ENCODE results near the gene SNAPC3. TPM values are rescaled to one million over a fixed set of nuclear protein-coding genes. Genes with fewer than 3 reads are reported as not detected.

The SNAPC3 gene
- total RNA-seq, 1 experiment from 2014 or later = 33.5 TPM

DNA sequence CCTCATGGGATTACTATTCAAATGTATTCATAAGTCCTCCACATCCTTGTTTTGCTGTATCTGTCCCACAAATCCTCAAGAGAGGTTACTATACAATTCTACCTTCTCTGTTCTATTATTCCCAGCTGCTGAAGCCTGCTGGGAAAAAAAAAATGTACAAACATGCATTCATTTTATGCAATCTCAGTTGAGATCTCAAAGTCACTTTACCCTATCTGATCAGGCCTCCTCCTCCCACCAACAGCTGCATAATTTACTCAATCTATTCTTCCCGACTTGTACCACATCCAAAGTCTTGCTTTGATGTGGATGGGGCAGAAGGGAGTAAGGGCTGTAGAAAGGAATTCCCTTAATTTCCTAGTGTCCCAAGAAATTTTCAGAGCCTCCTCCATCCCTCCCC lies 59.5 kb downstream of the SNAPC3 start:
- Mint-ChIP-seq H3K27ac (peak overlapping the region; percentile 17), H3K27me3 (ENCODE audit: low read depth) (no peaks in the 10 kb centered on the region), H3K36me3 (peaks cover 63% of the 10 kb centered on the region)

DNA sequence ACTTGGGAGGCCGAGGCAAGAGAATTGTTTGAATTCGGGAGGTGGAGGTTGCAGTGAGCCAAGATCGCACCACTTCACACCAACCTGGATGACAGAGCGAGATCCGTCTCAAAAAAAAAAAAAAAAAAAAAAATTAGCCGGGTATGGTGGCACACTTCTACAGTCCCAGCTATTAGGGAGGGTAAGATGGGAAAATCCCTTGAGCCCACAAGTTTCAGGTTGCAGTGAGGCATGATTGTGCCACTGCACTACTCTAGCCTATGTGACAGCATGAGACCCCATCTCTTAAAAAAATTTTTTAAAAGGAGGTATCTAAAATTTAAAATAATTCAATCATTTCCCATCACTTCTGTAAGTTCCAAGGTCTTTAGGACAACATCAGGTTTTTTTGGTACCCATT lies 62.1 kb downstream of the SNAPC3 start:
- ATAC-seq (no peak), DNase-seq (ENCODE audit: low spot score) (no peak)
- Mint-ChIP-seq H3K36me3 (peaks cover 70% of the 10 kb centered on the region), H3K27me3 (ENCODE audit: low read depth) (no peaks in the 10 kb centered on the region), H3K9me3 (no peaks in the 10 kb centered on the region), H3K27ac (no peak overlapping the region), H3K4me3 (no peak overlapping the region), H3K4me1 (peaks cover 9% of the 10 kb centered on the region)
- TF ChIP-seq ZNF425 (CRISPR knock-in tag; conservative IDR thresholded peaks at IDR 0.05) (no peak), TCF7 (CRISPR knock-in tag; IDR thresholded peaks at IDR 0.05; ENCODE audit: low read depth) (no peak), USF2 (CRISPR knock-in tag; IDR thresholded peaks at IDR 0.05) (no peak), ZNF671 (CRISPR knock-in tag; IDR thresholded peaks at IDR 0.05) (no peak), NFYB (CRISPR knock-in tag; conservative IDR thresholded peaks at IDR 0.05; ENCODE audit: low read depth) (no peak), ZBTB21 (CRISPR knock-in tag; IDR thresholded peaks at IDR 0.05; ENCODE audit: borderline replicate concordance) (no peak), FOXK1 (CRISPR knock-in tag; IDR thresholded peaks at IDR 0.05) (no peak), PREB (CRISPR knock-in tag; IDR thresholded peaks at IDR 0.05; ENCODE audit: borderline replicate concordance) (no peak)
- ChIA-PET POLR2A (interaction anchor here (0.7 kb wide), 1 partner anchor 51 kb away, joined by 4 read pairs; no protein-coding TSS in a partner anchor), CTCF (interaction anchor here (0.7 to 1.0 kb wide), 2 partner anchors 48 to 322 kb away, joined by 3 read pairs; no protein-coding TSS in a partner anchor)

More for the DNA sequence above, 59.5 kb downstream of the SNAPC3 start:
- ATAC-seq = no peak
- peaks cover 9% of the 10 kb centered on the region for H3K4me1 Mint-ChIP-seq
- POLR2A ChIA-PET = no interaction called here
- H3K9me3 Mint-ChIP-seq = no peaks in the 10 kb centered on the region
- H3K4me3 Mint-ChIP-seq = no peak overlapping the region
- CTCF ChIA-PET = interaction anchor here (1.4 kb wide), 1 partner anchor 70 kb away, joined by 8 read pairs; the partner anchor contains the start of gene CCDC171
- no peak for DNase-seq (ENCODE audit: low spot score)
- TF ChIP-seq GRHL2 (CRISPR knock-in tag; IDR thresholded peaks at IDR 0.05; ENCODE audit: insufficient replicate concordance, severe bottlenecking) = no peak
- no peak for TF ChIP-seq OVOL2 (CRISPR knock-in tag; IDR thresholded peaks at IDR 0.05; ENCODE audit: borderline replicate concordance)
- no peak for TF ChIP-seq SMAD3 (CRISPR knock-in tag; IDR thresholded peaks at IDR 0.05; ENCODE audit: borderline replicate concordance)
- TF ChIP-seq ZNF263 (CRISPR knock-in tag; IDR thresholded peaks at IDR 0.05; ENCODE audit: low read depth) = no peak
- no peak for TF ChIP-seq ZNF317 (CRISPR knock-in tag; IDR thresholded peaks at IDR 0.05; ENCODE audit: borderline replicate concordance, low read depth)
- TF ChIP-seq ZNF423 (CRISPR knock-in tag; IDR thresholded peaks at IDR 0.05) = no peak
- no peak for TF ChIP-seq ESRRA (CRISPR knock-in tag; IDR thresholded peaks at IDR 0.05; ENCODE audit: borderline replicate concordance)
- TF ChIP-seq TCF7 (CRISPR knock-in tag; IDR thresholded peaks at IDR 0.05; ENCODE audit: low read depth) = no peak
- TF ChIP-seq E2F4 (CRISPR knock-in tag; IDR thresholded peaks at IDR 0.05; ENCODE audit: borderline replicate concordance, low read depth) = no peak
- TF ChIP-seq, protein P1, sequence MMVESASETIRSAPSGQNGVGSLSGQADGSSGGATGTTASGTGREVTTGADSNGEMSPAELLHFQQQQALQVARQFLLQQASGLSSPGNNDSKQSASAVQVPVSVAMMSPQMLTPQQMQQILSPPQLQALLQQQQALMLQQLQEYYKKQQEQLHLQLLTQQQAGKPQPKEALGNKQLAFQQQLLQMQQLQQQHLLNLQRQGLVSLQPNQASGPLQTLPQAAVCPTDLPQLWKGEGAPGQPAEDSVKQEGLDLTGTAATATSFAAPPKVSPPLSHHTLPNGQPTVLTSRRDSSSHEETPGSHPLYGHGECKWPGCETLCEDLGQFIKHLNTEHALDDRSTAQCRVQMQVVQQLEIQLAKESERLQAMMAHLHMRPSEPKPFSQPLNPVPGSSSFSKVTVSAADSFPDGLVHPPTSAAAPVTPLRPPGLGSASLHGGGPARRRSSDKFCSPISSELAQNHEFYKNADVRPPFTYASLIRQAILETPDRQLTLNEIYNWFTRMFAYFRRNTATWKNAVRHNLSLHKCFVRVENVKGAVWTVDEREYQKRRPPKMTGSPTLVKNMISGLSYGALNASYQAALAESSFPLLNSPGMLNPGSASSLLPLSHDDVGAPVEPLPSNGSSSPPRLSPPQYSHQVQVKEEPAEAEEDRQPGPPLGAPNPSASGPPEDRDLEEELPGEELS (CRISPR knock-in tag; IDR thresholded peaks at IDR 0.05) = no peak
- no peak for TF ChIP-seq EMX1 (CRISPR knock-in tag; IDR thresholded peaks at IDR 0.05)
